Measurements from ENCODE around the gene TMCO6.

The TMCO6 gene

GRCh38 chr5:140671472-140672125, 32.3 kb downstream of the TMCO6 start:
- DNase-seq (ENCODE audit: low spot score), result no peak
- ChIA-PET POLR2A (ENCODE audit: low non-redundant PET) (no interaction called here), CTCF (interaction anchor here (0.6 kb wide), 1 partner anchor 357 kb away, joined by 6 read pairs; no protein-coding TSS in a partner anchor)
- H3K27ac ChIP-seq, result peak overlapping the region; percentile 29; the same call in 1 of the 2 replicates
- no peak for TF ChIP-seq CTCF (conservative IDR thresholded peaks at IDR 0.05; ENCODE audit: low read depth)

GRCh38 chr5:140672455-140673186, 33.4 kb downstream of the TMCO6 start:
- POLR2A ChIA-PET (ENCODE audit: low non-redundant PET), result interaction anchor here (0.6 kb wide), 1 partner anchor 107 kb away, joined by 3 read pairs; no protein-coding TSS in a partner anchor

GRCh38 chr5:140673187-140673976, 34.1 kb downstream of the TMCO6 start, which contains the start of gene DND1:
Gene DND1, minus strand, starts transcription at chr5:140673576. Its CDS starts 34 bp downstream, at chr5:140673542.
- peak within 1 kb of the TSS; percentile 18; the same call in 1 of the 2 replicates for H3K27ac ChIP-seq
- no peak for TF ChIP-seq CTCF (conservative IDR thresholded peaks at IDR 0.05; ENCODE audit: low read depth)
- ChIA-PET CTCF (interaction anchor here (0.6 kb wide), 1 partner anchor 26 kb away, joined by 5 read pairs; the partner anchor contains the start of genes IK and NDUFA2), POLR2A (ENCODE audit: low non-redundant PET) (interaction anchor here (0.6 kb wide), 1 partner anchor 108 kb away, joined by 3 read pairs; no protein-coding TSS in a partner anchor)
- no peak for DNase-seq (ENCODE audit: low spot score)

More at GRCh38 chr5:140672455-140673186, 33.4 kb downstream of the TMCO6 start:
- CTCF ChIA-PET, result interaction anchor here (0.6 kb wide), 2 partner anchors 25 to 358 kb away, joined by 5 to 6 read pairs; partner anchors contain the start of genes IK and NDUFA2
- no peak for TF ChIP-seq CTCF (conservative IDR thresholded peaks at IDR 0.05; ENCODE audit: low read depth)
- H3K27ac ChIP-seq, result no peak overlapping the region
- no peak for DNase-seq (ENCODE audit: low spot score)

GRCh38 chr5:140674211-140674610, 35.0 kb downstream of the TMCO6 start:
- no peak for DNase-seq (ENCODE audit: low spot score)
- POLR2A ChIA-PET (ENCODE audit: low non-redundant PET), result no interaction called here
- CTCF ChIA-PET, result no interaction called here
- H3K27ac ChIP-seq, result peak overlapping the region; percentile 18
- TF ChIP-seq CTCF (conservative IDR thresholded peaks at IDR 0.05; ENCODE audit: low read depth), result no peak

GRCh38 chr5:140674629-140675028, 35.4 kb downstream of the TMCO6 start:
- TF ChIP-seq CTCF (conservative IDR thresholded peaks at IDR 0.05; ENCODE audit: low read depth), result no peak
- POLR2A ChIA-PET (ENCODE audit: low non-redundant PET), result interaction anchor here (0.7 kb wide), 2 partner anchors 27 to 36 kb away, joined by 5 to 6 read pairs; partner anchors contain the start of genes IK and NDUFA2
- DNase-seq (ENCODE audit: low spot score), result no peak
- H3K27ac ChIP-seq, result peak overlapping the region; percentile 18
- CTCF ChIA-PET, result interaction anchor here (0.6 kb wide), 1 partner anchor 10 kb away, joined by 4 read pairs; no protein-coding TSS in a partner anchor

GRCh38 chr5:140677947-140678346, 38.7 kb downstream of the TMCO6 start:
- H3K27ac ChIP-seq, result no peak overlapping the region
- CTCF ChIA-PET, result no interaction called here
- no peak for DNase-seq (ENCODE audit: low spot score)
- POLR2A ChIA-PET (ENCODE audit: low non-redundant PET), result no interaction called here
- no peak for TF ChIP-seq CTCF (conservative IDR thresholded peaks at IDR 0.05; ENCODE audit: low read depth)
